ENCODE results near the gene MAML3. TPM values are rescaled to one million over a fixed set of nuclear protein-coding genes. Genes with fewer than 3 reads are reported as not detected.

Gene MAML3
- total and polyA plus RNA-seq, 12 donors: 1.1 to 4.6 (median 2.6) TPM

- DNase-seq (no peak), ATAC-seq (no peak)
- no peak overlapping the region for H3K27ac ChIP-seq
- intact Hi-C loops (cut with DNase I): loop anchor here in 1 of 10 donors (5.0 kb wide), 1 partner anchor 121 kb away; no protein-coding TSS in a partner anchor
- no peaks in the 10 kb centered on the region for H3K27me3 ChIP-seq
- peaks cover 0 to 9% (median 0%) of the 10 kb centered on the region in 9 donors for H3K4me1 ChIP-seq
- no peak overlapping the region for H3K4me3 ChIP-seq
- WGBS, 2 donors: 68 to 77% methylated on average over 2 of the region's 2 CpGs
- no peaks in the 10 kb centered on the region for H3K36me3 ChIP-seq
- no peaks in the 10 kb centered on the region for H3K9me3 ChIP-seq
- TF ChIP-seq CTCF (IDR thresholded peaks at IDR 0.05): no peak
These were observed 296.0 kb downstream of the MAML3 start for GRCh38 chr4:139857977-139858376.

GRCh38 chr4:139857021-139857420, 297.0 kb downstream of the MAML3 start:
- TF ChIP-seq CTCF (IDR thresholded peaks at IDR 0.05): no peak
- H3K27ac ChIP-seq: no peak overlapping the region

GRCh38 chr4:139854668-139855403, 299.1 kb downstream of the MAML3 start:
- 92 to 93% methylated on average over 7 of the region's 7 CpGs for WGBS, 2 donors
- DNase-seq (no peak), ATAC-seq (no peak)
- Histone ChIP-seq H3K36me3 (no peaks in the 10 kb centered on the region), H3K27me3 (no peaks in the 10 kb centered on the region), H3K27ac (no peak overlapping the region), H3K9me3 (no peaks in the 10 kb centered on the region), H3K4me3 (no peak overlapping the region), H3K4me1 (peaks cover 0 to 9% (median 0%) of the 10 kb centered on the region in 9 donors)
- intact Hi-C loops (cut with DNase I): loop anchor here in 1 of 10 donors (5.0 kb wide), 1 partner anchor 118 kb away; no protein-coding TSS in a partner anchor
- TF ChIP-seq CTCF (IDR thresholded peaks at IDR 0.05): no peak

More at GRCh38 chr4:139857021-139857420, 297.0 kb downstream of the MAML3 start:
- DNase-seq (no peak), ATAC-seq (peak in 5 of 8 donors; percentile 35 to 64 (median 44))
- no peak overlapping the region for H3K4me3 ChIP-seq
- H3K36me3 ChIP-seq: no peaks in the 10 kb centered on the region
- H3K9me3 ChIP-seq: no peaks in the 10 kb centered on the region
- intact Hi-C loops (cut with DNase I): loop anchor here in 1 of 10 donors (5.0 kb wide), 1 partner anchor 120 kb away; no protein-coding TSS in a partner anchor
- peaks cover 0 to 9% (median 0%) of the 10 kb centered on the region in 9 donors for H3K4me1 ChIP-seq
- 57 to 65% methylated on average over 4 of the region's 4 CpGs for WGBS, 2 donors
- H3K27me3 ChIP-seq: no peaks in the 10 kb centered on the region

- intact Hi-C loops (cut with DNase I): no loop called here
- H3K27ac ChIP-seq: no peak overlapping the region
- no peak overlapping the region for H3K4me3 ChIP-seq
- no peak for DNase-seq
- H3K4me1 ChIP-seq: peaks cover 0 to 9% (median 0%) of the 10 kb centered on the region in 9 donors
- no peaks in the 10 kb centered on the region for H3K9me3 ChIP-seq
- H3K27me3 ChIP-seq: no peaks in the 10 kb centered on the region
- H3K36me3 ChIP-seq: no peaks in the 10 kb centered on the region
- TF ChIP-seq CTCF (IDR thresholded peaks at IDR 0.05): no peak
- no peak for ATAC-seq
These were observed 300.7 kb downstream of the MAML3 start for GRCh38 chr4:139853309-139853708.

Measured in heart right ventricle (tissue), 16 donors.